DND-41 (cell line): Measurements from ENCODE around the gene GRAMD4.

Source experiments
- ATAC-seq: fragments of 200-7000 bp; cut with Tn5 transposase; 3 replicates; pipeline ENCODE4 v1.9.1; 2021; ENCODE audit warnings: low read depth; ENCODE audit not compliant: insufficient read depth
- DNase-seq: peaks from one replicate; pipeline ENCODE4 v3.0.0-alpha.2; 2020
- H2AFZ ChIP-seq: 2 replicates; pipeline ENCODE4 v1.6.0; 2012; ENCODE audit warnings: low read depth, low read length
- H3K27ac ChIP-seq: 2 replicates; pipeline ENCODE4 v1.5.1; 2012; ENCODE audit warnings: low read length, inconsistent platforms
- H3K27me3 ChIP-seq: fragments of 200-600 bp; sonication (generic); 2 replicates; pipeline ENCODE4 v1.6.0; 2012; ENCODE audit warnings: low read length, mild to moderate bottlenecking, inconsistent platforms; ENCODE audit not compliant: insufficient read depth, poor library complexity
- H3K36me3 ChIP-seq: 2 replicates; pipeline ENCODE4 v1.5.1; 2012; ENCODE audit warnings: low read length, inconsistent platforms; ENCODE audit not compliant: insufficient read depth
- H3K4me1 ChIP-seq: 2 replicates; pipeline ENCODE4 v1.5.1; 2012; ENCODE audit warnings: mild to moderate bottlenecking, low read length; ENCODE audit not compliant: insufficient read depth
- H3K4me2 ChIP-seq: 2 replicates; pipeline ENCODE4 v1.6.0; 2012; ENCODE audit warnings: mild to moderate bottlenecking, moderate library complexity, low read length, inconsistent platforms; ENCODE audit not compliant: insufficient read depth
- H3K4me3 ChIP-seq, 2 experiments: fragments of 200-600 bp in 1 of 2; shearing (Covaris generic) in 1 of 2; 2 replicates each; pipeline ENCODE4 v1.5.1; 2012 to 2016; ENCODE audit warnings: inconsistent platforms in 2 of 2, low read length in 2 of 2, mild to moderate bottlenecking in 2 of 2, low read depth in 1 of 2, moderate library complexity in 1 of 2
- H3K79me2 ChIP-seq: 2 replicates; pipeline ENCODE4 v1.6.0; 2012; ENCODE audit warnings: low read length, inconsistent platforms; ENCODE audit not compliant: insufficient read depth
- H3K9ac ChIP-seq: 2 replicates; pipeline ENCODE4 v1.6.0; 2012; ENCODE audit warnings: low read depth, mild to moderate bottlenecking, inconsistent platforms, low read length, moderate library complexity
- H3K9me3 ChIP-seq: 2 replicates; pipeline ENCODE4 v1.5.1; 2012; ENCODE audit warnings: low read length, moderate library complexity, mild to moderate bottlenecking, inconsistent platforms; ENCODE audit not compliant: insufficient read depth, severe bottlenecking
- H4K20me1 ChIP-seq: 2 replicates; pipeline ENCODE4 v1.6.0; 2012; ENCODE audit warnings: low read length; ENCODE audit not compliant: insufficient read depth
- EZH2 ChIP-seq: IDR thresholded peaks from 3 replicates; pipeline ENCODE4 v1.6.1; 2012; ENCODE audit warnings: borderline replicate concordance, low read depth, mild to moderate bottlenecking, moderate library complexity, low read length, inconsistent platforms; ENCODE audit not compliant: severe bottlenecking
- TF ChIP-seq, protein P1 (sequence below): IDR thresholded peaks from 2 replicates; pipeline ENCODE4 v1.5.1; 2012; ENCODE audit warnings: borderline replicate concordance, low read length, moderate library complexity, mild to moderate bottlenecking; ENCODE audit not compliant: poor library complexity, severe bottlenecking; ENCODE audit errors: extremely low read depth

Gene GRAMD4

DNA sequence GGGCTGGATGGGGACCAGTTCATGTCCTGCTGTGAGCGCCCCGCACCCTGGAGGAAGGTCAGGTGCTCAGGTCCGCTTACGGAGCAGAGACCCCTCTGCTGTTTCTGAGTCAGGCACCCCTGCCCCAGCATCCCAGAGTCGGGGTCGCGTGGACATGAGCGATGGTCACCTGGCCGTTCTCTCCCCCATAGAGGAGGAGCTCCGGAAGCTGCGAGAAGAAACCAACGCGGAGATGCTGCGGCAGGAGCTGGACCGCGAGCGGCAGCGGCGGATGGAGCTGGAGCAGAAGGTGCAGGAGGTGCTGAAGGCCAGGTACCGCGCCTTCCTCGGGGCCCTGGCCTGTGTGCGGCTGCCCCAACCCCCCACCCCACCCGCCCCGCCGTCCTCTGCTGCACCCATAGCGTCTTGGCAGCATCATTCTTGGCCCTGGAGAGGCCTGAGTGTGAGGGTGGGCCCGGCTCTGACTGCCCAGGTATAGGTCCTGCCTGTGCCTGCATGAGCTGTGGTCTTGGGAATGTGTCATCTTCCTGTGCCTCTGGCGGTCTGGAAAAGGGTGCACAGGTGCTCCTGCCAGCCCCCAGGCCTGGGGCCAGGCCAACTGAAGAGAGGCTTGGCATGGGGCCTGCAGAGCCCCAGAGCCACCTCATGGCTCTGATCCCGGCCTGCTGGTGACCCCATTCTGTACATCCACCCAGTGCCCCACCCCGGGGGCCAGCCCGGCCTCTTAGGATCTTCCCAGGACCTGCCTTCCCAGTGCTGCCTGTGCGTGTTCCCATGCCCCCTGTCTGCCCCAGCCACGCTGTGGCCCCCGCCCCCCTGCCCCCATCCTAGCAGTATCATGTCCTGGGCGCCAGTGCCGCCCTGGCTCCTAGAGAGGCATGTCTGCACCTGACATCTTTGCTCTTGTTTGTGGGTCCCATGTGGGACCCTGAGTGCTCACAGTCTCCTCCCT, 38.1 kb downstream of the GRAMD4 start:
- Histone ChIP-seq H3K9me3 (no peaks in the 10 kb centered on the region), H3K4me1 (no peaks in the 10 kb centered on the region), H2AFZ (no peak overlapping the region), H3K4me3 (no peak overlapping the region), H3K4me2 (no peak overlapping the region), H3K79me2 (peaks cover 81% of the 10 kb centered on the region), H3K27ac (no peak overlapping the region), H3K27me3 (no peaks in the 10 kb centered on the region), H3K9ac (no peak overlapping the region), H4K20me1 (peaks cover 85% of the 10 kb centered on the region), H3K36me3 (peaks cover 94% of the 10 kb centered on the region)
- no peak for ATAC-seq
- no peak for TF ChIP-seq EZH2
- TF ChIP-seq, protein P1, sequence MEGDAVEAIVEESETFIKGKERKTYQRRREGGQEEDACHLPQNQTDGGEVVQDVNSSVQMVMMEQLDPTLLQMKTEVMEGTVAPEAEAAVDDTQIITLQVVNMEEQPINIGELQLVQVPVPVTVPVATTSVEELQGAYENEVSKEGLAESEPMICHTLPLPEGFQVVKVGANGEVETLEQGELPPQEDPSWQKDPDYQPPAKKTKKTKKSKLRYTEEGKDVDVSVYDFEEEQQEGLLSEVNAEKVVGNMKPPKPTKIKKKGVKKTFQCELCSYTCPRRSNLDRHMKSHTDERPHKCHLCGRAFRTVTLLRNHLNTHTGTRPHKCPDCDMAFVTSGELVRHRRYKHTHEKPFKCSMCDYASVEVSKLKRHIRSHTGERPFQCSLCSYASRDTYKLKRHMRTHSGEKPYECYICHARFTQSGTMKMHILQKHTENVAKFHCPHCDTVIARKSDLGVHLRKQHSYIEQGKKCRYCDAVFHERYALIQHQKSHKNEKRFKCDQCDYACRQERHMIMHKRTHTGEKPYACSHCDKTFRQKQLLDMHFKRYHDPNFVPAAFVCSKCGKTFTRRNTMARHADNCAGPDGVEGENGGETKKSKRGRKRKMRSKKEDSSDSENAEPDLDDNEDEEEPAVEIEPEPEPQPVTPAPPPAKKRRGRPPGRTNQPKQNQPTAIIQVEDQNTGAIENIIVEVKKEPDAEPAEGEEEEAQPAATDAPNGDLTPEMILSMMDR = no peak
- no peak for DNase-seq

DNA sequence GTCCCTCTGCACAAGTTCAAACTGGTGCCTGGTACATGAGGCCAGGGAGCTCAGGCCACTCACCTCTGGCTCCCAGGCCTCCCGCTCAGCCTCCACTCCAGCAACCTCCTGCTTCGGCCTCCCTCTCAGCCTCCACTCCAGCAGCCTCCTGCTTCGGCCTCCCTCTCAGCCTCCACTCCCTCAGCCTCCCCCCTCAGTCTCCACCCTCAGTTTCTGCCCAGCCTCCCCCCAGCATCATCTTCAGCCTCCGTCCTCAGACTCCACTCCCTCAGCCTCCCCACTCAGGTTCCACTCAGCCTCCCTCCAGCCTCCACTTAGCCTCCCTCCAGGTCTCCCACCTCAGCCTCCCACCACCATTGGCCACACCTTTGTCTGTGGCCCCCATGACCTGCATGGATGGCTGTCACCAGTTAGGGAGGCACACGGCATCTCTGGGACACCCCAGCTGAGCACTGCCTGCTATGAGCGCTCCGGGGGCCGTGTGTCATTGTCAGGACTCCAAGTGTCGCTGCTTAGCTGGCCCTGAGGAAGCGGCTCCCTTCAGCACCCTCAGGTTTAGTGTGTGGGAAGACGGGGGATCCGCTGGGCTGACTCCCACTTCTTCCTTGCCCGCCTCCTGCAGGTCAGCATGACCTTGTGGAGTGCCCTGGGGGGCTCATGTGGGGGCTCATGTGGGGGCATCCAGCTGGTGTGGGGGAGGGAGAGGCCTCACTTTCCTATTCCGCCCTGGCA, 39.0 kb downstream of the GRAMD4 start:
- H3K4me1 ChIP-seq = no peaks in the 10 kb centered on the region
- H3K9ac ChIP-seq = no peak overlapping the region
- H4K20me1 ChIP-seq = peaks cover 87% of the 10 kb centered on the region
- H3K79me2 ChIP-seq = peaks cover 73% of the 10 kb centered on the region
- no peaks in the 10 kb centered on the region for H3K27me3 ChIP-seq
- no peak overlapping the region for H3K27ac ChIP-seq
- H3K9me3 ChIP-seq = no peaks in the 10 kb centered on the region
- no peak overlapping the region for H2AFZ ChIP-seq
- no peak for TF ChIP-seq EZH2
- H3K4me2 ChIP-seq = no peak overlapping the region
- H3K36me3 ChIP-seq = peaks cover 97% of the 10 kb centered on the region
- DNase-seq (no peak), ATAC-seq (no peak)
- no peak overlapping the region for H3K4me3 ChIP-seq

DNA sequence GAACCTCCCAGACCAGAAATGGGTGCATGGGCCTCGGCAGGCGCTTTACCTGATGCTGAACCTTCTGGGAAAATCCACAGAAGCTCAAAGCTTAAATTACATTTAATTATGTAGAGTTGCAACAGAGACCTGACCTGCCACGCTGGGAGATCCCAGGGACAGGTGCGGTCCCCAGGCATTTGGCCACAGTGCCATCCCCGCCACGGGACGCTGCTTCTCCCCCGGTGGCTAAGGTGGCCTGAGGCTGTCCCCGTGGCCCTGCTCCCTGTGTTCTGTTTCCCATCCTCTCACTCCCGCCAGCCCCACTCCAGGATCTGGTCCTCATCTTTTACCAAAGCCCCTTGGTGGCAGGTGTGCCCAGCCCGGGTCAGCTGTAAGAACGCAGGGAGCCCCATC, 39.6 kb downstream of the GRAMD4 start:
- Histone ChIP-seq H3K36me3 (peaks cover 97% of the 10 kb centered on the region), H3K27ac (peak overlapping the region; percentile 52), H3K9ac (no peak overlapping the region), H3K4me2 (no peak overlapping the region), H3K9me3 (no peaks in the 10 kb centered on the region), H2AFZ (no peak overlapping the region), H3K4me3 (no peak overlapping the region), H3K79me2 (peaks cover 73% of the 10 kb centered on the region), H4K20me1 (peaks cover 87% of the 10 kb centered on the region), H3K27me3 (no peaks in the 10 kb centered on the region), H3K4me1 (no peaks in the 10 kb centered on the region)
- ATAC-seq = no peak
- DNase-seq = no peak
- TF ChIP-seq EZH2 = no peak
- TF ChIP-seq, protein P1 = no peak

DNA sequence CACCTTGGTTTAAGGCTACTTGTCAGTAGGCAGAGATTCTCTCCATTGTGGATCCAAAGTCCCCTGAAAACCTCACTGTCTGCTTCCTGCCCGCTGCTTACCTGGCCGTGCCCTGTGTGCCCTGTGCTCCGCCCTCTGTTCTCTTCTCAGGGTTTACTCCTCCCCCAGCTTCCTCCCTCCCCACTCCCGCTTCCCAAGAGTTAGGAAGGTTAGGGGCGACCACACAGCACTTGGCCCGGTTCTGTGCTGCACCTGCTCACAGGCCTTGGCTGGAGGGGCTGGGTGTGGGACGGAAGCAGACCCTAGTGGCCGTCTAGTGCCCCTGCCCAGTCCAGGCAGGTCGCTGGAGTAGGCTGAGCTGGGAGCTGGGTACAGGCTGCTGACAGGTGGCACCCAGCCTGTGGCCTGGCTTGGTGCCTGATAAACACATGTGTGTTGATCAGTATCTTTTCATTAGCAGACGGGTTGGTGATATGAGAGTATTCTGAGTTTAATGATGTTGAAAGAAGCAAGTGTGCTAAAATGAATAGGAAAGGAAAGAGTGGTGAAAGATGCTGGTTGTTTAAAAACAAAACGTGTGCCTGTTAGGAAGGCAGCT, 40.5 kb downstream of the GRAMD4 start:
- no peak overlapping the region for H3K9ac ChIP-seq
- no peaks in the 10 kb centered on the region for H3K9me3 ChIP-seq
- H2AFZ ChIP-seq = no peak overlapping the region
- ATAC-seq = peak; percentile 32; the same call in 1 of the 3 replicates
- H3K79me2 ChIP-seq = peaks cover 65% of the 10 kb centered on the region
- TF ChIP-seq, protein P1 = no peak
- TF ChIP-seq EZH2 = no peak
- H3K27ac ChIP-seq = peak overlapping the region; percentile 52
- no peaks in the 10 kb centered on the region for H3K4me1 ChIP-seq
- peaks cover 99% of the 10 kb centered on the region for H3K36me3 ChIP-seq
- H3K27me3 ChIP-seq = no peaks in the 10 kb centered on the region
- peaks cover 84% of the 10 kb centered on the region for H4K20me1 ChIP-seq
- DNase-seq = no peak
- no peak overlapping the region for H3K4me3 ChIP-seq
- H3K4me2 ChIP-seq = no peak overlapping the region
